B cell (primary cell): ENCODE results near the gene RAP1GAP2. TPM values are rescaled to one million over a fixed set of nuclear protein-coding genes. Genes with fewer than 3 reads are reported as not detected.

Source experiments
- ATAC-seq: fragments of 200-7000 bp; cut with Tn5 transposase; one replicate; pipeline ENCODE4 v1.10.0; 2021; ENCODE audit warnings: low read depth, mild to moderate bottlenecking, moderate number of reproducible peaks, moderate library complexity
- CTCF ChIA-PET: fragments of 350-600 bp; sonication (Branson Sonifier 250); formaldehyde crosslinking; loops from one replicate; lab custom pipeline; 2021; ENCODE audit warnings: antibody characterized with exemption, inconsistent platforms; lab: Charles Lee
- POLR2A ChIA-PET: fragments of 350-600 bp; sonication (Branson Sonifier 250); formaldehyde crosslinking; loops from one replicate; lab custom pipeline; 2021; ENCODE audit warnings: antibody characterized with exemption; lab: Charles Lee
- DNase-seq: peaks from one replicate; pipeline ENCODE4 v3.0.0; 2013
- H2AFZ ChIP-seq: 2 replicates; pipeline ENCODE4 v1.6.1; 2012; ENCODE audit warnings: mild to moderate bottlenecking, low read depth, low read length; ENCODE audit not compliant: insufficient read depth, poor library complexity, severe bottlenecking
- H3K27ac ChIP-seq, 2 donors: 1 replicate in 1 of 2; 2 replicates in 1 of 2; pipeline ENCODE4 v1.5.1; 2012 to 2013; ENCODE audit warnings: low read length in 2 of 2, mild to moderate bottlenecking in 2 of 2, moderate library complexity in 1 of 2
- H3K27me3 ChIP-seq, 4 experiments: fragments of 200-600 bp in 1 of 4; sonication (generic) in 1 of 4; replicated peaks in 1 of 4; 1 replicate in 2 of 4; 2 replicates in 2 of 4; pipeline versions ENCODE4 v1.6.1 to v1.7.0; 2013 to 2016; ENCODE audit warnings: low read length in 3 of 4, mild to moderate bottlenecking in 2 of 4, mixed read lengths in 1 of 4, moderate library complexity in 1 of 4; ENCODE audit not compliant: insufficient read depth in 4 of 4, control insufficient read depth in 3 of 4; ENCODE audit errors: control extremely low read depth in 1 of 4
- H3K36me3 ChIP-seq, 2 experiments: replicated peaks in 1 of 2; 1 replicate in 1 of 2; 2 replicates in 1 of 2; pipeline versions ENCODE4 v1.6.1 to v1.7.1; 2013; ENCODE audit warnings: low read length in 1 of 2; ENCODE audit not compliant: insufficient read depth in 2 of 2, control insufficient read depth in 1 of 2; ENCODE audit errors: control extremely low read depth in 1 of 2, extremely low read depth in 1 of 2
- H3K4me1 ChIP-seq, 2 donors: fragments of 200-600 bp in 1 of 2; sonication (generic) in 1 of 2; 1 replicate in 1 of 2; 2 replicates in 1 of 2; pipeline versions ENCODE4 v1.5.1 to v1.6.1; 2013 to 2017; ENCODE audit warnings: low read length in 2 of 2; ENCODE audit not compliant: control insufficient read depth in 2 of 2, insufficient read depth in 2 of 2
- H3K4me2 ChIP-seq: replicated peaks from 2 replicates; pipeline ENCODE3; 2012; ENCODE audit warnings: mild to moderate bottlenecking, low read depth, low read length; ENCODE audit not compliant: poor library complexity, severe bottlenecking
- H3K4me3 ChIP-seq, 5 experiments: fragments of 200-600 bp in 1 of 5; sonication (generic) in 1 of 5; 1 replicate in 3 of 5; 2 replicates in 2 of 5; pipeline versions ENCODE4 v1.5.1 to v1.7.0; 2011 to 2016; ENCODE audit warnings: low read length in 4 of 5, mild to moderate bottlenecking in 4 of 5, low read depth in 2 of 5, control low read depth in 1 of 5, moderate library complexity in 1 of 5; ENCODE audit not compliant: insufficient read depth in 1 of 5; ENCODE audit errors: control extremely low read depth in 1 of 5, extremely low read depth in 1 of 5
- H3K79me2 ChIP-seq: fragments of 200-600 bp; sonication (generic); one replicate; pipeline ENCODE4 v1.6.0; 2016; ENCODE audit warnings: low read length; ENCODE audit not compliant: control insufficient read depth, insufficient read depth
- H3K9ac ChIP-seq: fragments of 200-600 bp; sonication (generic); 2 replicates; pipeline ENCODE4 v1.6.1; 2017; ENCODE audit warnings: mild to moderate bottlenecking, low read length, moderate library complexity
- H3K9me3 ChIP-seq, 3 donors: one replicate each; pipeline versions ENCODE4 v1.6.1 to v1.7.1; 2013; ENCODE audit warnings: low read length in 2 of 3; ENCODE audit not compliant: control insufficient read depth in 2 of 3, insufficient read depth in 1 of 3; ENCODE audit errors: control extremely low read depth in 1 of 3
- H4K20me1 ChIP-seq: 2 replicates; pipeline ENCODE4 v1.6.0; 2012; ENCODE audit warnings: mild to moderate bottlenecking, low read length; ENCODE audit not compliant: insufficient read depth, control insufficient read depth, poor library complexity, severe bottlenecking
- H3K27ac Mint-ChIP-seq: one replicate; pipeline ENCODE4 v1.8.0; 2021; ENCODE audit warnings: mixed read lengths
- H3K27me3 Mint-ChIP-seq: one replicate; pipeline ENCODE4 v1.8.0; 2021; ENCODE audit warnings: mixed read lengths
- H3K4me1 Mint-ChIP-seq: one replicate; pipeline ENCODE4 v1.8.0; 2021; ENCODE audit warnings: mixed read lengths
- H3K4me3 Mint-ChIP-seq: one replicate; pipeline ENCODE4 v1.8.0; 2021; ENCODE audit warnings: mixed read lengths
- H3K9me3 Mint-ChIP-seq: one replicate; pipeline ENCODE4 v1.8.0; 2022; ENCODE audit warnings: mixed read lengths; ENCODE audit not compliant: insufficient read depth
- EZH2 ChIP-seq: IDR thresholded peaks from 2 replicates; pipeline ENCODE4 v1.6.1; 2012; ENCODE audit warnings: borderline replicate concordance, low read depth, mild to moderate bottlenecking, moderate library complexity, low read length; ENCODE audit not compliant: insufficient read depth, poor library complexity, severe bottlenecking
- WGBS: methylation state at CpG from one replicate; pipeline ENCODE4 v1.1.5; 2013; ENCODE audit warnings: missing lambda C conversion rate; ENCODE audit not compliant: insufficient coverage; 5-methylcytosine and 5-hydroxymethylcytosine counted together
- intact Hi-C: fragments of 100-400 bp; cut with micrococcal nuclease; formaldehyde crosslinking; loops from one replicate; pipeline ENCODE4 v1.10.0; 2022
- polyA plus RNA-seq: library from polyadenylated mRNA; depleted of rRNA; stranded (reverse); fragments of >200 nt; gene quantifications from 2 replicates; pipeline ENCODE4 v1.2.3, GENCODE V29; 2012
- total RNA-seq, 2 donors: library from RNA; stranded (reverse); fragments of 120-200 nt in 1 of 2; gene quantifications; 1 replicate in 1 of 2; 2 replicates in 1 of 2; pipeline versions ENCODE4 v1.2.3 to v1.2.4, GENCODE V29; 2013 to 2022
- TF ChIP-seq, protein P1 (sequence below): fragments of 200-600 bp; IDR thresholded peaks from one replicate; pipeline ENCODE4 v1.8.0; 2022; ENCODE audit warnings: antibody characterized with exemption, mild to moderate bottlenecking

RAP1GAP2 gene
- total and polyA plus RNA-seq, 2 donors (not counting 1 experiment from before 2014, with no cell fraction given): 14.9 to 16.4 TPM

DNA sequence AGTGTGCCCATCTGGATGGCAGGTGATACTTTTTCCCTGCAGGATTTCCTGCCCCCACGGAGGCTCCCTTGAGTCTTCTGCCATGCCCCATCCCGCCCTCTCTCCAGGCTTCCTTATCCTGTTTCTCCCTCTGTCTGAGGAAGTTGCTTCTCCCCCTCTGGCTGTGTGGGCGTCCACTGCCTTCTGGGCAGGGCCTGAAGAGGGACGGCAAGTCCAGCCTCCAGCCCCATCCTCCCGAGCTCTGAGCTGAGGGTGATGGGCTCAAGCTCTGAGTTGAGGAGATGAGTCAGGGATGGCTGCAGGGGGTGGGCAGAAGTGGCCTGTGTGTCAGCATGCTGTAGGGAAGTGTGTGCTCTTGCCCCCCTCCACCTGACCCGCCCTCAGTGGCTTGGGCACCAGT lies 14.2 kb upstream of the RAP1GAP2 start:
- H2AFZ ChIP-seq: no peak overlapping the region
- DNase-seq: no peak
- no peak overlapping the region for H3K4me3 Mint-ChIP-seq
- peaks cover 0 to 14% (median 0%) of the 10 kb centered on the region in 3 donors for H3K9me3 ChIP-seq
- H3K9ac ChIP-seq: no peak overlapping the region
- intact Hi-C loops: no loop called here
- peaks cover 4% of the 10 kb centered on the region for H3K4me1 Mint-ChIP-seq
- H3K4me1 ChIP-seq: peaks cover 7 to 14% of the 10 kb centered on the region in 2 donors
- H3K4me2 ChIP-seq: no peak overlapping the region
- TF ChIP-seq, protein P1, sequence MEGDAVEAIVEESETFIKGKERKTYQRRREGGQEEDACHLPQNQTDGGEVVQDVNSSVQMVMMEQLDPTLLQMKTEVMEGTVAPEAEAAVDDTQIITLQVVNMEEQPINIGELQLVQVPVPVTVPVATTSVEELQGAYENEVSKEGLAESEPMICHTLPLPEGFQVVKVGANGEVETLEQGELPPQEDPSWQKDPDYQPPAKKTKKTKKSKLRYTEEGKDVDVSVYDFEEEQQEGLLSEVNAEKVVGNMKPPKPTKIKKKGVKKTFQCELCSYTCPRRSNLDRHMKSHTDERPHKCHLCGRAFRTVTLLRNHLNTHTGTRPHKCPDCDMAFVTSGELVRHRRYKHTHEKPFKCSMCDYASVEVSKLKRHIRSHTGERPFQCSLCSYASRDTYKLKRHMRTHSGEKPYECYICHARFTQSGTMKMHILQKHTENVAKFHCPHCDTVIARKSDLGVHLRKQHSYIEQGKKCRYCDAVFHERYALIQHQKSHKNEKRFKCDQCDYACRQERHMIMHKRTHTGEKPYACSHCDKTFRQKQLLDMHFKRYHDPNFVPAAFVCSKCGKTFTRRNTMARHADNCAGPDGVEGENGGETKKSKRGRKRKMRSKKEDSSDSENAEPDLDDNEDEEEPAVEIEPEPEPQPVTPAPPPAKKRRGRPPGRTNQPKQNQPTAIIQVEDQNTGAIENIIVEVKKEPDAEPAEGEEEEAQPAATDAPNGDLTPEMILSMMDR: no peak
- no peak for TF ChIP-seq EZH2
- H3K79me2 ChIP-seq: no peaks in the 10 kb centered on the region
- H3K9me3 Mint-ChIP-seq: no peaks in the 10 kb centered on the region
- H3K36me3 ChIP-seq: no peaks in the 10 kb centered on the region
- no peak overlapping the region for H3K27ac Mint-ChIP-seq
- H4K20me1 ChIP-seq: no peaks in the 10 kb centered on the region
- POLR2A ChIA-PET: no interaction called here
- H3K27me3 ChIP-seq: peaks cover 0 to 26% (median 8%) of the 10 kb centered on the region in 4 experiments
- no peak for ATAC-seq
- CTCF ChIA-PET: interaction anchor here (1.5 to 5.7 kb wide), 2 partner anchors 53 to 231 kb away, joined by 4 to 93 read pairs; no protein-coding TSS in a partner anchor
- peaks cover 15% of the 10 kb centered on the region for H3K27me3 Mint-ChIP-seq
- 58% methylated on average over 2 of the region's 6 CpGs for WGBS
- no peak overlapping the region for H3K4me3 ChIP-seq
- H3K27ac ChIP-seq: no peak overlapping the region

DNA sequence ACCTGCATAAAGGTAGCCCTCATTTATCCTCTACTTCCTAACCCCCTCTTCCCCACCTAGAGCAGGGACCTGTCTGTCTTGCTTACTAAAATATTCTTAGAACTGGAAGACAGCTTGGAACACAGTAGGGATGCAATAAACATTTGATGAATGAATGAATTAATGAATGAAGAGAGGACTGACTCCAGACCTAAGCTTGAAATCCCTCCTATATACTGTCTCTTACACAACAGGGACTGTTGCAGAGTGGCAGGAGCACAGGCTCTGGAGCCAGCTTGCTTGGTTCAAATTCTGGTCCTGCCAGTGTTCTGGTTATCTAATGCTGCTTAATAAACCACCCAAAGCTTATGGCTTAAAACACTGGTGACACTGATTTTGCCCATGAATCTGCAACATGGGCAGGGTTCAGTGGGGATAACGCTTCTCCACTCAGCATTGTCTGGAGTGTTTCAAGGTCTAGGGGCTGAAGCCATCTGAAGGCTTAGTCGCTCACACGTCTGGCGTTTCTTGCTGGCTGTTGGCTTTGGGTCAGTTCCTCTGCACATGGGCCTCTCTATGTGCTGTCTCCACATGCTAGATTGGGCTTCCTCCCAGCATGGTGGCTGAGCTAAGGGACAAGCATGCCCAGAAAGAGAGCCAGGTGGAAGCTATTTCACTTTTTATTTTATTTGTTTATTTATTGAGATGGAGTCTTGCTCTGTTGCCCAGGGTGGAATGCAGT lies 12.8 kb upstream of the RAP1GAP2 start:
- Histone ChIP-seq H3K9ac (no peak overlapping the region), H2AFZ (no peak overlapping the region), H3K27me3 (peaks cover 0 to 16% (median 2%) of the 10 kb centered on the region in 4 experiments), H3K36me3 (no peaks in the 10 kb centered on the region), H3K4me2 (no peak overlapping the region), H3K9me3 (peaks cover 0 to 10% (median 0%) of the 10 kb centered on the region in 3 donors), H4K20me1 (no peaks in the 10 kb centered on the region), H3K27ac (no peak overlapping the region), H3K4me1 (peaks cover 3 to 11% of the 10 kb centered on the region in 2 donors), H3K79me2 (no peaks in the 10 kb centered on the region), H3K4me3 (no peak overlapping the region)
- H3K4me1 Mint-ChIP-seq: peaks cover 5% of the 10 kb centered on the region
- H3K9me3 Mint-ChIP-seq: no peaks in the 10 kb centered on the region
- TF ChIP-seq EZH2: no peak
- TF ChIP-seq, protein P1: no peak
- intact Hi-C loops: no loop called here
- peaks cover 10% of the 10 kb centered on the region for H3K27me3 Mint-ChIP-seq
- H3K4me3 Mint-ChIP-seq: no peak overlapping the region
- POLR2A ChIA-PET: no interaction called here
- DNase-seq (no peak), ATAC-seq (no peak)
- H3K27ac Mint-ChIP-seq: no peak overlapping the region
- 98% methylated on average over 4 of the region's 4 CpGs for WGBS
- CTCF ChIA-PET: interaction anchor here (0.7 to 5.7 kb wide), 4 partner anchors 52 to 229 kb away, joined by 3 to 93 read pairs (median 6); no protein-coding TSS in a partner anchor
